Upper lobe of left lung (tissue), 6 donors: ENCODE results near the gene SMAD1. TPM values are rescaled to one million over a fixed set of nuclear protein-coding genes. Genes with fewer than 3 reads are reported as not detected.

Source experiments
- ATAC-seq, 2 donors: fragments of 200-7000 bp; cut with Tn5 transposase; one replicate each; pipeline ENCODE4 v1.9.1; 2022; ENCODE audit warnings: mild to moderate bottlenecking in 2 of 2, moderate library complexity in 2 of 2; ENCODE audit not compliant: low FRiP score in 2 of 2
- DNase-seq, 2 donors: peaks; one replicate each; pipeline ENCODE4 v3.0.0-alpha.2; 2019 to 2020
- H3K27ac ChIP-seq, 4 donors: fragments of 200-600 bp; sonication (generic); one replicate each; pipeline ENCODE4 v1.5.1; 2016 to 2019
- H3K27me3 ChIP-seq, 4 donors: fragments of 200-600 bp; sonication (generic); one replicate each; pipeline ENCODE4 v1.5.1; 2017 to 2019
- H3K36me3 ChIP-seq, 4 donors: fragments of 200-600 bp; sonication (generic); one replicate each; pipeline ENCODE4 v1.5.1; 2016 to 2019
- H3K4me1 ChIP-seq, 4 donors: fragments of 200-600 bp; sonication (generic); one replicate each; pipeline ENCODE4 v1.5.1; 2018 to 2019
- H3K4me3 ChIP-seq, 4 donors: fragments of 200-600 bp; sonication (generic); one replicate each; pipeline ENCODE4 v1.5.1; 2017 to 2019; ENCODE audit warnings: mild to moderate bottlenecking in 2 of 4, moderate library complexity in 1 of 4
- H3K9me3 ChIP-seq, 4 donors: fragments of 200-600 bp; sonication (generic); one replicate each; pipeline ENCODE4 v1.5.1; 2018 to 2019
- EP300 ChIP-seq, 4 donors: sonication (generic); formaldehyde crosslinking; IDR thresholded peaks; one replicate each; pipeline ENCODE4 v1.5.1; 2017; ENCODE audit warnings: antibody characterized with exemption in 4 of 4, control low read depth in 2 of 4
- POLR2A ChIP-seq, 4 donors: fragments of 450-650 bp; IDR thresholded peaks; one replicate each; pipeline ENCODE4 v1.5.1; 2016 to 2017; ENCODE audit warnings: antibody characterized with exemption in 4 of 4, mild to moderate bottlenecking in 2 of 4
- POLR2AphosphoS5 ChIP-seq, 2 donors: sonication (generic); formaldehyde crosslinking; IDR thresholded peaks; one replicate each; pipeline ENCODE4 v1.5.1; 2017; ENCODE audit warnings: antibody characterized with exemption in 2 of 2
- WGBS, 2 donors: methylation state at CpG; one replicate each; pipeline ENCODE4 v1.1.5; 2017 to 2018; 5-methylcytosine and 5-hydroxymethylcytosine counted together
- total RNA-seq, 6 donors: library from RNA; depleted of rRNA in 4 of 6; stranded (reverse); fragments of >200 nt in 4 of 6; gene quantifications; one replicate each; pipeline versions ENCODE4 v1.1.0 to v1.2.1, GENCODE V29; 2016 to 2021
- TF ChIP-seq, protein P1 (sequence below), 6 experiments: fragments of 450-650 bp in 4 of 6; fragments of 200-600 bp in 2 of 6; sonication (generic) in 2 of 6; IDR thresholded peaks; one replicate each; pipeline ENCODE4 v1.5.1; 2016 to 2019; ENCODE audit warnings: antibody characterized with exemption in 6 of 6
- donor health status: DM: no; HTN: no; CAD: no; lungs with moderate emphysema.
- donor health status: DM: no; HTN: yes; CAD: no; lungs with severe emphysema.

SMAD1 gene
- total RNA-seq, 6 donors from 2014 or later = 7.2 to 39.8 (median 21.9) TPM

DNA sequence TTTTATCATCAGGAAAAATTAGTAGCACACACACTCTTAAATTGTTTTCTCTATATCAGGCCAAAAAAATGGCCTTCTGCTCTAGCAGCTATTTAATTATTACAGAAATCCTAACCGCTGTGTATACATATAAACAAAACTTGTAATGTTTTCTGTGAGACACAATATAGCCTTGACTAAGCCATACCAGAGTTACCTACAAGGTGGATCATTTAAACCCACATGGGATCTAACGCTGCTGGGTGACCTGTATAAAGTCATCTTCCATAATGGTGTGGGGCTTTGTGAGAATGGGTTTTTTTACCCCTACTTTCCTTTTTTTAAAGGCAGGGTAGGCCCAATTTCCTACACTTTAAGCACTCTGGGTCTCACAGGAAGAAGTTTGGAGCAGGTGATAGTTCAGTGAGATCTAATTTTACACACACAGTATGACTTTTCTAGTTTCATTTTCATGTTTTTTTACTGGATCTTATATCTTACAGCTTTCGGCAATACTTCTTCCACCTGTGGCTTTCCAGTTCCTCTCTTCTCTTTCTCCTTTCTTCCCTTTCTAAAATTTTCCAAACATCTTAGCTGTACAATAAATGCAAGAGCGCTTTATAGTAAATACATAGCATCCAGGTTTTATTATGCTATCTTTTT is 70.6 kb downstream of the SMAD1 start:
- 90 to 91% methylated on average over 4 of the region's 4 CpGs for WGBS, 2 donors
- Histone ChIP-seq H3K27me3 (no peaks in the 10 kb centered on the region), H3K4me3 (no peak overlapping the region), H3K9me3 (no peaks in the 10 kb centered on the region), H3K36me3 (peaks cover 0 to 15% (median 0%) of the 10 kb centered on the region in 4 donors), H3K27ac (no peak overlapping the region), H3K4me1 (no peaks in the 10 kb centered on the region)
- TF ChIP-seq, protein P1, sequence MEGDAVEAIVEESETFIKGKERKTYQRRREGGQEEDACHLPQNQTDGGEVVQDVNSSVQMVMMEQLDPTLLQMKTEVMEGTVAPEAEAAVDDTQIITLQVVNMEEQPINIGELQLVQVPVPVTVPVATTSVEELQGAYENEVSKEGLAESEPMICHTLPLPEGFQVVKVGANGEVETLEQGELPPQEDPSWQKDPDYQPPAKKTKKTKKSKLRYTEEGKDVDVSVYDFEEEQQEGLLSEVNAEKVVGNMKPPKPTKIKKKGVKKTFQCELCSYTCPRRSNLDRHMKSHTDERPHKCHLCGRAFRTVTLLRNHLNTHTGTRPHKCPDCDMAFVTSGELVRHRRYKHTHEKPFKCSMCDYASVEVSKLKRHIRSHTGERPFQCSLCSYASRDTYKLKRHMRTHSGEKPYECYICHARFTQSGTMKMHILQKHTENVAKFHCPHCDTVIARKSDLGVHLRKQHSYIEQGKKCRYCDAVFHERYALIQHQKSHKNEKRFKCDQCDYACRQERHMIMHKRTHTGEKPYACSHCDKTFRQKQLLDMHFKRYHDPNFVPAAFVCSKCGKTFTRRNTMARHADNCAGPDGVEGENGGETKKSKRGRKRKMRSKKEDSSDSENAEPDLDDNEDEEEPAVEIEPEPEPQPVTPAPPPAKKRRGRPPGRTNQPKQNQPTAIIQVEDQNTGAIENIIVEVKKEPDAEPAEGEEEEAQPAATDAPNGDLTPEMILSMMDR (IDR thresholded peaks at IDR 0.05) = no peak
- TF ChIP-seq POLR2A (IDR thresholded peaks at IDR 0.05) = no peak
- no peak for TF ChIP-seq POLR2AphosphoS5 (IDR thresholded peaks at IDR 0.05)
- ATAC-seq (no peak), DNase-seq (no peak)

DNA sequence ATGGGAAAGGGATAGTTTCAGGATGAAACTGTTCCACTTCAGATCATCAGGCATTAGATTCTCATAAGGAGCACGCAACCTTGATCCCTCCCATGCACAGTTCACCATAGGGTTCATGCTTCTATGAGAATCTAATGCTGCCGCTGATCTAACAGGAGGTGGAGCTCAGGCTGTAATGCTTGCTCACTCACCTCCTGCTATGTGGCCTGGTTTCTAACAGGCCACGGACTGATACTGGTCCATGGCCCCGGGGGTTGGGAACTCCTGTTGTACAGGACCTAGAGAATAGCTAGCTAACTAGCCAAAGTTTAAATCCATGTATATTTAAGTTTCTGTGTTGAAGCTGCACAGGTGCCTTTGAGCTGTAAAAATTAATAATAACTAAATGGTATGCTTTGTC is 71.7 kb downstream of the SMAD1 start:
- Histone ChIP-seq H3K9me3 (no peaks in the 10 kb centered on the region), H3K27ac (no peak overlapping the region), H3K27me3 (no peaks in the 10 kb centered on the region), H3K4me1 (no peaks in the 10 kb centered on the region), H3K36me3 (peaks cover 0 to 11% (median 0%) of the 10 kb centered on the region in 4 donors), H3K4me3 (no peak overlapping the region)
- ATAC-seq (no peak), DNase-seq (no peak)
- TF ChIP-seq EP300 (IDR thresholded peaks at IDR 0.05) = no peak
- TF ChIP-seq POLR2AphosphoS5 (IDR thresholded peaks at IDR 0.05) = no peak
- TF ChIP-seq POLR2A (IDR thresholded peaks at IDR 0.05) = no peak
- TF ChIP-seq, protein P1 (IDR thresholded peaks at IDR 0.05) = no peak
- WGBS, 2 donors = 91 to 94% methylated on average over 4 of the region's 4 CpGs

DNA sequence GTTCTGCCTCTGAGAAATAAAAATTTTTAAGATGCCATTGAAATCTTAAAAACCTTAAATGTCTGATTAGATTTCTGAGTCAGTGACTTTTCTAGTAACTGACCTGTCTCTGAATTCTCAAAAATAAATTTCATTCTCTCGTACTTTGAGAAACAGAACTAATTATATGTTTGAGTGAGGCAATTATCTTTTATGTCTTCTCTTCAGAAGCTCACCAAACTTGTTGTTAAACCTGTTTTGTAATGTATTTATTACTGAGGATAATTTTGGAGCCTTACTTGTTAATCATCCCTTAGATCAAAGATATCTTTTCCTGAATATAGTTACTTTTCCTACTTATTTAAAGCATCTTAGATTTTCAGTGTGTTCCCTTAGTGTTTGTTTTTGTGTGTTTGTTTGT is 73.0 kb downstream of the SMAD1 start:
- Histone ChIP-seq H3K27ac (no peak overlapping the region), H3K36me3 (peaks cover 0 to 17% (median 0%) of the 10 kb centered on the region in 4 donors), H3K27me3 (no peaks in the 10 kb centered on the region), H3K4me3 (no peak overlapping the region), H3K4me1 (no peaks in the 10 kb centered on the region), H3K9me3 (no peaks in the 10 kb centered on the region)
- DNase-seq (no peak), ATAC-seq (no peak)
- WGBS, 2 donors = 85 to 100% methylated on average over 1 of the region's 1 CpG
- TF ChIP-seq POLR2A (IDR thresholded peaks at IDR 0.05) = no peak
- TF ChIP-seq, protein P1 (IDR thresholded peaks at IDR 0.05) = no peak
- TF ChIP-seq POLR2AphosphoS5 (IDR thresholded peaks at IDR 0.05) = no peak
- TF ChIP-seq EP300 (IDR thresholded peaks at IDR 0.05) = no peak

DNA sequence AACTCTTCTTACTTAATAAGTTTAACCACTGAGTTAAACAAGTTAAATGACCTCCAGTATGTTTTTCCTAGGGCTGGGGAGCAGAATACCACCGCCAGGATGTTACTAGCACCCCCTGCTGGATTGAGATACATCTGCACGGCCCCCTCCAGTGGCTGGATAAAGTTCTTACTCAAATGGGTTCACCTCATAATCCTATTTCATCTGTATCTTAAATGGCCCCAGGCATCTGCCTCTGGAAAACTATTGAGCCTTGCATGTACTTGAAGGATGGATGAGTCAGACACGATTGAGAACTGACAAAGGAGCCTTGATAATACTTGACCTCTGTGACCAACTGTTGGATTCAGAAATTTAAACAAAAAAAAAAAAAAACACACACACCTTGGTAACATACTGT is 76.1 kb downstream of the SMAD1 start:
- DNase-seq (peak in 1 of 2 donors; percentile 53), ATAC-seq (peak; percentile 83)
- H3K4me3 ChIP-seq = no peak overlapping the region
- no peaks in the 10 kb centered on the region for H3K4me1 ChIP-seq
- H3K27me3 ChIP-seq = no peaks in the 10 kb centered on the region
- no peak for TF ChIP-seq POLR2AphosphoS5 (IDR thresholded peaks at IDR 0.05)
- TF ChIP-seq, protein P1 (IDR thresholded peaks at IDR 0.05) = peak; percentile 52 to 83 (median 70)
- TF ChIP-seq EP300 (IDR thresholded peaks at IDR 0.05) = no peak
- no peak for TF ChIP-seq POLR2A (IDR thresholded peaks at IDR 0.05)
- WGBS, 2 donors = 8 to 9% methylated on average over 3 of the region's 3 CpGs
- no peak overlapping the region for H3K27ac ChIP-seq
- peaks cover 0 to 21% (median 0%) of the 10 kb centered on the region in 4 donors for H3K36me3 ChIP-seq
- no peaks in the 10 kb centered on the region for H3K9me3 ChIP-seq
